Muscle of leg (tissue), 11 donors: ENCODE data around the gene EFNA5. TPM values are rescaled to one million over a fixed set of nuclear protein-coding genes. Genes with fewer than 3 reads are reported as not detected.
A peak's percentile ranks its signal among the peaks of the same experiment; 100 is the strongest.

Experiments
- DNase-seq: peaks from one replicate; pipeline ENCODE4 v3.0.0; 2013
- H3K27ac ChIP-seq: one replicate; pipeline ENCODE4 v1.5.1; 2013; ENCODE audit warnings: mild to moderate bottlenecking, low read length, control low read depth
- H3K27me3 ChIP-seq: one replicate; pipeline ENCODE4 v1.6.1; 2013; ENCODE audit warnings: low read length; ENCODE audit not compliant: control insufficient read depth, insufficient read depth
- H3K36me3 ChIP-seq: one replicate; pipeline ENCODE4 v1.6.1; 2013; ENCODE audit warnings: low read length; ENCODE audit not compliant: control insufficient read depth, insufficient read depth
- H3K4me1 ChIP-seq: one replicate; pipeline ENCODE4 v1.6.1; 2013; ENCODE audit warnings: low read length; ENCODE audit not compliant: control insufficient read depth, insufficient read depth
- H3K4me3 ChIP-seq: one replicate; pipeline ENCODE4 v1.5.1; 2013; ENCODE audit warnings: low read length, control low read depth
- H3K9me3 ChIP-seq: replicated peaks from 2 replicates; pipeline ENCODE4 v1.6.1; 2013; ENCODE audit warnings: low read depth, low read length; ENCODE audit not compliant: control insufficient read depth
- WGBS: methylation state at CpG from one replicate; pipeline ENCODE4 v1.1.5; 2013; ENCODE audit warnings: missing lambda C conversion rate; ENCODE audit not compliant: insufficient coverage; 5-methylcytosine and 5-hydroxymethylcytosine counted together
- polyA plus RNA-seq, 8 donors: library from polyadenylated mRNA; unstranded; fragments of 120-200 nt; gene quantifications; one replicate each; pipeline versions ENCODE4 v1.2.1 to v1.2.3, GENCODE V29; 2013; ENCODE audit warnings: inconsistent platforms in 1 of 8, low replicate concordance in 1 of 8; ENCODE audit not compliant: insufficient read length in 8 of 8, insufficient read depth in 1 of 8
- total RNA-seq: library from RNA; stranded (reverse); fragments of 120-200 nt; gene quantifications from one replicate; pipeline ENCODE4 v1.2.4, GENCODE V29; 2013

Gene EFNA5
- total and polyA plus RNA-seq, 9 donors, result 2.2 to 11.4 (median 4.0) TPM

DNA sequence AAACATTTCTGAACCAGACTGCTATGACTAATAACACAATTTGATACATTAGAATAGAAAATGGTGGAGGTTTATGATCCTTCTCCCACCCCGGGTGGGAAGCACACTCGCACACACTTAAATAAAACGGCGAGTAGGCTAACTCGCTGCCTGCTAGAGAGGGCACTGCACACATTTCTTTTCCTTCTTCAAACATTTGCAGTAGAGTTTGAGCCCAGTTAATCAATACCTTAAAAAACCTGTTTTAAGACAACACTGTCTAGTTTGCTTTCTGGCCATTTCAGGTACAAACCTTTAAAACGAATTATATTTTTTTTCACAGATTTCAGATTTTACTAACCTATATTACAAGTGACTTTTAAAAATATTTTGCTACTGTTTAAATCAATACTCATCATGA lies 63.5 kb downstream of the EFNA5 start:
- WGBS, result 75% methylated on average over 4 of the region's 6 CpGs
- no peak for DNase-seq
- no peaks in the 10 kb centered on the region for H3K4me1 ChIP-seq
- no peaks in the 10 kb centered on the region for H3K9me3 ChIP-seq
- H3K4me3 ChIP-seq, result no peak overlapping the region
- no peaks in the 10 kb centered on the region for H3K36me3 ChIP-seq
- no peaks in the 10 kb centered on the region for H3K27me3 ChIP-seq
- no peak overlapping the region for H3K27ac ChIP-seq

DNA sequence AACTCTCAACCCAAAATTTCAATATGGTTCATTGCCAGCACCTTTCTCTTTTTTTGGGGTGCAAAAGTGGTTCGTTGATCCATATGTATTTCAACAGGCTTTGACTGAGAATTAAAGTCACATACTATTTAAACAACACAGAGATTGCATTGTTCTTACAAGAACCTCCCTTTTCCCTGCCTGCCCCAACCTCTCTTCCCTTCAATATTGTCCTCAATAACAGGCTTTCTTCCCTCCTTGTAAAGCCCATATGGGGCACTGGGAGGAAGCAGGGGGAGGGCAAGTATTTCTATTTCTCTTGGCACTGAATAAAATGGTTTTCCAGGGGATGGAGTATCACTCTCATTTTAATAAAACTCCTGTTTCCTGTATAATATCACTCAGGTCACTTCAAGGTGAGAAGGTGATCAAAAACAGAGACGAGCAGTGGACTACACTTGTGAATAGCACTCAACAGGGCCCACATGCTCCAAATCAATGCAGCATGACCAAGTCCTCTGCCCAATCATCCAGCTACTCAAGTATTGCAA lies 65.1 kb downstream of the EFNA5 start:
- no CpG with 5 or more reads among the region's 2 CpGs for WGBS
- Histone ChIP-seq H3K36me3 (no peaks in the 10 kb centered on the region), H3K27me3 (no peaks in the 10 kb centered on the region), H3K4me3 (no peak overlapping the region), H3K9me3 (no peaks in the 10 kb centered on the region), H3K27ac (no peak overlapping the region), H3K4me1 (no peaks in the 10 kb centered on the region)
- DNase-seq, result no peak

DNA sequence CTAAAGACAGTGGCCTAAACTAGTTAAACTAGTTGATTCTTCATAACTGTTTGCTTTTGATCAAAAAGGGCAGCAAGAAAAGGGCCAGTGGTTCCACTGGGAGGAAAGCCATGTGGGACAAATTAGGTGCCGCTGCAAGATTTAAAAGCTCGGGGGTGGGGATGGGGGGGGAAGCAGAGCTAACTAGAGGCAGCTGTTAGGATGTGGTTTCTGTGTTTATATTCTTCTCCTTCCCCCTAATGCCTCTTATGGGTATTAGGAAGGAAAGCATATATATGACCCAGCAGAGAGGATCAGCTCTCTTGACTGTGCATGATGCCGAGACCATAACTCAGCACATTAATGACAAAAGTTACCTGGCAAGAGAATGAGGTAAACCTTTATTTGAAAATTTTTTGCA lies 65.7 kb downstream of the EFNA5 start:
- no peaks in the 10 kb centered on the region for H3K4me1 ChIP-seq
- no peaks in the 10 kb centered on the region for H3K9me3 ChIP-seq
- no peaks in the 10 kb centered on the region for H3K36me3 ChIP-seq
- no peaks in the 10 kb centered on the region for H3K27me3 ChIP-seq
- no peak for DNase-seq
- WGBS, result no CpG with 5 or more reads among the region's 3 CpGs
- H3K27ac ChIP-seq, result no peak overlapping the region
- H3K4me3 ChIP-seq, result no peak overlapping the region

DNA sequence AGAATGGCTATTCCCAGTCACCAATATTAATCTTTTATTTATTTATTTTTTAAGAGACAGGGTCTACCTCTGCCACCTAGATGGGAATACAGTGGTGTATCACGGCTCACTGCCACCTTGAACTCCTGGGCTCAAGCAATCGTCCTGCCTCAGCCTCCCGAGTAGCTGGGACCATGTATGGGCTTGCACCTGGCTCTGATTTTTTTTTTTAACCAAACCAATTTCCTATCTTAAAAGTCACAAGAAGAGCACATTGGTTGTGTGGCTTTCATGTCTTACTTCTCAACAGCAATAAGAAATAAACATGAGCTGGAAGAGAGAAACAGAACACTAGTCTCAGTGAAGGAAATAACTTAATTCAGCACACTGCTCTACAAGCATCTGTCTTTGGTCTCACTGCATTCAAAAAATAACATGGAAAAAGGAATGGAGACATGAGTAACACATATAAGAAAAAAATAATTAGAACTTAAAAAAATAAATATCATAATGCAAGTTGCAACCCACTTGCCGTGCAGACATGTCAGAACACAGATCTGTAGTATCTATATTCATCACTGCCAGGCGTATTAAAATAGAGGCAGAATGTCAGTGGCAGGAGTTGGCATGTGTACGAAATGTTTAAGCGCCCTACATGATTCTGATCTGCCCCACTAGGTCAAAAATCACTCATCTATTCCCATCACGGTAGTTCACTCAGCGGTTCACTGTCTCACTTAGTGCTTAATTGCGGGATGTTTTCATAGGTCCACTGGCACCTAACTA lies 66.4 kb downstream of the EFNA5 start:
- Histone ChIP-seq H3K27me3 (no peaks in the 10 kb centered on the region), H3K27ac (no peak overlapping the region), H3K4me1 (no peaks in the 10 kb centered on the region), H3K36me3 (no peaks in the 10 kb centered on the region), H3K9me3 (no peaks in the 10 kb centered on the region), H3K4me3 (no peak overlapping the region)
- WGBS, result 85% methylated on average over 8 of the region's 10 CpGs
- DNase-seq, result no peak

DNA sequence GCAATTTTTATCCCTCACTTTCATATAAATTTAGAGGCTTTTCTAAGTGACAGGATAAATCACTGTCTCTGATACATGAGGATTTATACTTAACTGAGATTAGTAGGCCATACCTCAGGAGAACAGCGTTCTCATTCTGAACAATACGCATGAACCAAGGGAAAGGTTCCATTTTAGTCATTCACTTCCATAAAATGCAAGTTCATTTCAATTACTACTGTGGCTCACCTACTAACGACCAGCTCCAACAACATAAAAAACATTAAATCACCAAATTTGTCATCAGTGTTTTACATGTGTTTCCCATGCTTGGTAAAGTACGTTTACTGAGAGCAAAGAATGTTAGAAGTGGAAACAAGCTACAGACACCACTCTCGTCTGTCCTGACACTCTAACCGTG lies 67.4 kb downstream of the EFNA5 start:
- H3K36me3 ChIP-seq, result no peaks in the 10 kb centered on the region
- H3K27ac ChIP-seq, result no peak overlapping the region
- no CpG with 5 or more reads among the region's 6 CpGs for WGBS
- no peak overlapping the region for H3K4me3 ChIP-seq
- H3K4me1 ChIP-seq, result no peaks in the 10 kb centered on the region
- H3K27me3 ChIP-seq, result no peaks in the 10 kb centered on the region
- H3K9me3 ChIP-seq, result no peaks in the 10 kb centered on the region
- DNase-seq, result no peak

DNA sequence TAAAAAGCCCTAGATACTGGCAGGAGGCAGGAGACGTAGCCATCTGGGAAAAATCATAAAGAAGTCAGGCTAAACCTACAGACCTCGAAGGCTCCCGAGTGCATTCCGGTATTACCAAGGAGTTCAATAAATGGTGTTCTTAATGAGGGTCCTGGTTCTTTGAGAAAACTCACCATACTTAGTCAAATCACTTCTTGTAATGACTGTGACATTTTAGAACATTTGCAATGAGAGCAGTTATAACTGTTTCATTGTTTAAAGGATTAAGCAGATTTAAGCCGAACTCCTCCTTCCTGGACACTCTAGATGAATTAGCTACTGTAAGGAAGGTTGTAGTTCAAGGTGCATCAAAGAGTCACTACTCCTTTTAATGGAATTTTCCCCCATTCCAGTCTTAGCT lies 67.8 kb downstream of the EFNA5 start:
- DNase-seq, result no peak
- no peaks in the 10 kb centered on the region for H3K9me3 ChIP-seq
- no peak overlapping the region for H3K4me3 ChIP-seq
- no peak overlapping the region for H3K27ac ChIP-seq
- 80% methylated on average over 1 of the region's 5 CpGs for WGBS
- H3K36me3 ChIP-seq, result no peaks in the 10 kb centered on the region
- no peaks in the 10 kb centered on the region for H3K4me1 ChIP-seq
- H3K27me3 ChIP-seq, result no peaks in the 10 kb centered on the region

DNA sequence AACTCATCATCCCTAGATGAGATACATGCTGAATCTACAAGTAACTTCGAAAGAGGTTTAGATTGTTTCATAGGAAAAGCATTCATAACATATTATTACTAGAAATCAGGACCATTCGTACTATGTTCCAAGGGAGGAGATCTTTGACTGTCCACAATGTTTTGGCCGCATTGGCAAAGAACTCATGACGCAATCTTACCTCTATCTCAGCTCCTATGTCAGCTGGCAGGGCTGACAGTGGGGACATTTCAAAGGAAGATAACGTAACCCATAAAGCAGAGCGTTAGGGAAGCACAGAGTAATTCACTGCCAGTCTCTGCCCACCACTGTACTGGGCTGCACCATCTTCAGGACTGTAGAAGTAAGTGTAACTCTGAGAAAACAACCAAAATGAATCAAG lies 69.7 kb downstream of the EFNA5 start:
- Histone ChIP-seq H3K36me3 (no peaks in the 10 kb centered on the region), H3K27ac (no peak overlapping the region), H3K4me1 (no peaks in the 10 kb centered on the region), H3K27me3 (no peaks in the 10 kb centered on the region), H3K4me3 (no peak overlapping the region), H3K9me3 (no peaks in the 10 kb centered on the region)
- no CpG with 5 or more reads among the region's 6 CpGs for WGBS
- no peak for DNase-seq

DNA sequence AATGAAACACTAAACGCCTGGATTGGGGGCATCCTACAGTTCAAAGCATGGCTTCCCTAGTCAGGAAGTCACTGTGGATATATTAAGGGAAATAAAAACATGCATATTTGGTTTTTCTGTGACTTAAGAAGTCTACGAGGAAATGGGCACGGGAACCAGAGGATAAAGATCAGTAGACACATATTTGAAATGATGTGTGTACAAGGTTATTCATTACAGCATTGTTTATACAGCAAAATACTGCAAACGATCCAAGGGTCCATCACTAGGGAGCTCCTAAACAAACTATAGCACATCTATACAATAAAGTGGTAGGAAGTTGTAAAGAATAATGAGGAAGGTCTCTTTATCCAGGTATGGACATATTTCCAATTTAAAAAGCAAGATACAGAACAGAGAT lies 71.8 kb downstream of the EFNA5 start:
- H3K36me3 ChIP-seq, result no peaks in the 10 kb centered on the region
- no peaks in the 10 kb centered on the region for H3K27me3 ChIP-seq
- no CpG with 5 or more reads among the region's 4 CpGs for WGBS
- H3K27ac ChIP-seq, result no peak overlapping the region
- no peaks in the 10 kb centered on the region for H3K9me3 ChIP-seq
- DNase-seq, result no peak
- H3K4me3 ChIP-seq, result no peak overlapping the region
- peaks cover 2% of the 10 kb centered on the region for H3K4me1 ChIP-seq

DNA sequence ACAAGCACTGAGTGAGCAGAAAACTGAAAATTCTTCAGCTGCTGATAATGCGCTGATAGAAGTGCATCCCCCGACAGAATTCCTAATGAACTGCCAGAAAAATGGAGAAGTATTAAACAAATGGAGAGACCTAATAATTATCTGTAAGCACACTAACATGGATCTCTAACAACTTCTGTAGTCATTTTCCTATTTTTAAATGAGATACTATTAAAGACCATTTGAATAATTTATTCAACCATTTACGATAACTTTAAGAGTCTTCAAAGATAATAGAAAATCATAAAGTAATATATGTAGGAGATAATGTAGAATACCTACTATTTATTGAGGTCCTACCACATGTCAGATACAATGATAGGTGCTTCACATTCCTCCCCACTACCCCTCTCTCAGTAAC lies 72.9 kb downstream of the EFNA5 start:
- no peak for DNase-seq
- H3K27me3 ChIP-seq, result no peaks in the 10 kb centered on the region
- no peak overlapping the region for H3K27ac ChIP-seq
- no peaks in the 10 kb centered on the region for H3K36me3 ChIP-seq
- no peaks in the 10 kb centered on the region for H3K9me3 ChIP-seq
- WGBS, result no CpG with 5 or more reads among the region's 3 CpGs
- peaks cover 7% of the 10 kb centered on the region for H3K4me1 ChIP-seq
- no peak overlapping the region for H3K4me3 ChIP-seq

DNA sequence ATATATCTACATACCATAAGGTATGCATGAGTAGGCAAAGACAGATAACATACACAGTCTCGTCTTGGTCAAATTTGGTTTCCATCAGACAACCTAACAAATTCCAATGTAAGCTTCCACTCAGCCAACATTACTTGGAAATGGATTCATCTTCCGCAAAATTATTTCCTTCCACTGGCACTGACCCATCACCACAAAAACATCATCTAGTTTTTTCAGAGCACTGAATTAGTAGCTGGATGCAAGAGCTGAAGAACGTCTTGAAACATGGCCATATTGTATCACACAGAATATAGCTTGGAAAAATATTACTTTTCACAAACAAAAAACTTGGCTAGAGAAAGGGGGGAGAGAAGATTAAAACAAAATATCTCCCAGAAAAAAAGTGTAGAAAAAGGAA lies 73.5 kb downstream of the EFNA5 start:
- peak; percentile 64 for DNase-seq
- peaks cover 7% of the 10 kb centered on the region for H3K4me1 ChIP-seq

More for the DNA sequence above, 73.5 kb downstream of the EFNA5 start:
- no peaks in the 10 kb centered on the region for H3K36me3 ChIP-seq
- WGBS, result 50% methylated on average over 1 of the region's 3 CpGs
- no peak overlapping the region for H3K27ac ChIP-seq
- no peaks in the 10 kb centered on the region for H3K27me3 ChIP-seq
- no peaks in the 10 kb centered on the region for H3K9me3 ChIP-seq
- H3K4me3 ChIP-seq, result no peak overlapping the region
